ENCODE data around the gene MGAT3. TPM values are rescaled to one million over a fixed set of nuclear protein-coding genes. Genes with fewer than 3 reads are reported as not detected.

MGAT3 gene
- total and polyA plus RNA-seq, 2 donors (not counting 3 experiments of a cell fraction or from before 2014, with no cell fraction given) = not detected

GRCh38 chr22:39490135-39490798, 33.5 kb downstream of the MGAT3 start:
- H3K9ac ChIP-seq (replicated peaks; ENCODE audit: extremely low read depth, insufficient read depth, low read length) = no peak overlapping the region
- DNase-seq (ENCODE audit: low read depth, low spot score) (peak; percentile 60), FAIRE-seq (peak; percentile 99)
- POLR2A ChIA-PET = interaction anchor here (0.8 to 1.2 kb wide), 2 partner anchors 30 to 172 kb away, joined by 3 read pairs; no protein-coding TSS in a partner anchor
- no peak overlapping the region for H3K4me2 ChIP-seq (ENCODE audit: insufficient read depth, low read length)
- dilution Hi-C loops (cut with MboI; ENCODE audit: extremely low pct_ligation_motif_present, low sequenced_read_pairs) = no loop called here
- no peak overlapping the region for H3K4me3 ChIP-seq (replicated peaks in 1 of 3; ENCODE audit: insufficient read depth in 1 of 3, low read depth in 1 of 3, low read length in 3 of 3)
- no peak overlapping the region for H3K27ac ChIP-seq (ENCODE audit: insufficient read depth, low read depth, low read length)
- H3K9me1 ChIP-seq (replicated peaks; ENCODE audit: control insufficient read depth, extremely low read depth, insufficient read depth, low read length) = no peaks in the 10 kb centered on the region
- intact Hi-C loops (cut with micrococcal nuclease) = loop anchor here (10.0 kb wide), 1 partner anchor 145 kb away; the partner anchor contains the start of gene SYNGR1
- no peaks in the 10 kb centered on the region for H3K4me1 ChIP-seq (ENCODE audit: control insufficient read depth, extremely low read depth, insufficient read depth, low read length)
- TF ChIP-seq MAX (IDR thresholded peaks at IDR 0.05; ENCODE audit: insufficient read depth, insufficient read length) (peak; percentile 92), MYC (IDR thresholded peaks at IDR 0.05; ENCODE audit: low read depth, low read length) (no peak)
- H3K79me2 ChIP-seq (ENCODE audit: control insufficient read depth, insufficient read depth, low read length) = no peaks in the 10 kb centered on the region
- no peaks in the 10 kb centered on the region for H3K36me3 ChIP-seq (ENCODE audit: control insufficient read depth in 2 of 2, extremely low read depth in 1 of 2, insufficient read depth in 2 of 2, low read length in 2 of 2)
- H3K27me3 ChIP-seq (ENCODE audit: control insufficient read depth in 2 of 2, insufficient read depth in 2 of 2, low read length in 2 of 2) = no peaks in the 10 kb centered on the region
- no peaks in the 10 kb centered on the region for H3K9me3 ChIP-seq (replicated peaks; ENCODE audit: control insufficient read depth, insufficient read depth, low read length)
- peak overlapping the region; percentile 64 for H2AFZ ChIP-seq (ENCODE audit: low read depth, low read length)
- no peaks in the 10 kb centered on the region for H4K20me1 ChIP-seq (replicated peaks; ENCODE audit: control insufficient read depth, extremely low read depth, insufficient read depth, low read length)
- CTCF ChIA-PET = interaction anchor here (0.5 to 6.7 kb wide), 7 partner anchors 12 to 546 kb away, joined by 3 to 197 read pairs (median 4); partner anchors contain the start of gene RPS19BP1
- no TSS peak for BruUV-seq (replicated peaks)

GRCh38 chr22:39490966-39491680, 34.3 kb downstream of the MGAT3 start:
- Histone ChIP-seq H4K20me1 (replicated peaks; ENCODE audit: control insufficient read depth, extremely low read depth, insufficient read depth, low read length) (no peaks in the 10 kb centered on the region), H3K27ac (ENCODE audit: insufficient read depth, low read depth, low read length) (no peak overlapping the region), H3K27me3 (ENCODE audit: control insufficient read depth in 2 of 2, insufficient read depth in 2 of 2, low read length in 2 of 2) (no peaks in the 10 kb centered on the region), H3K9me1 (replicated peaks; ENCODE audit: control insufficient read depth, extremely low read depth, insufficient read depth, low read length) (no peaks in the 10 kb centered on the region), H3K9me3 (replicated peaks; ENCODE audit: control insufficient read depth, insufficient read depth, low read length) (no peaks in the 10 kb centered on the region), H3K4me3 (replicated peaks in 1 of 3; ENCODE audit: insufficient read depth in 1 of 3, low read depth in 1 of 3, low read length in 3 of 3) (no peak overlapping the region), H3K4me1 (ENCODE audit: control insufficient read depth, extremely low read depth, insufficient read depth, low read length) (no peaks in the 10 kb centered on the region), H3K79me2 (ENCODE audit: control insufficient read depth, insufficient read depth, low read length) (no peaks in the 10 kb centered on the region), H3K4me2 (ENCODE audit: insufficient read depth, low read length) (no peak overlapping the region), H2AFZ (ENCODE audit: low read depth, low read length) (no peak overlapping the region), H3K9ac (replicated peaks; ENCODE audit: extremely low read depth, insufficient read depth, low read length) (no peak overlapping the region), H3K36me3 (ENCODE audit: control insufficient read depth in 2 of 2, extremely low read depth in 1 of 2, insufficient read depth in 2 of 2, low read length in 2 of 2) (no peaks in the 10 kb centered on the region)
- ChIA-PET POLR2A (no interaction called here), CTCF (interaction anchor here (1.4 to 6.7 kb wide), 5 partner anchors 10 to 54 kb away, joined by 4 to 197 read pairs (median 12); partner anchors contain the start of genes MIEF1 and RPS19BP1)
- FAIRE-seq (no peak), DNase-seq (ENCODE audit: low read depth, low spot score) (no peak)
- no peak for TF ChIP-seq POLR2AphosphoS5 (IDR thresholded peaks at IDR 0.05; ENCODE audit: insufficient read depth, low read depth, low read length)
- no peak for TF ChIP-seq CTCF (IDR thresholded peaks at IDR 0.05; ENCODE audit: extremely low read depth in 1 of 2, insufficient read depth in 1 of 2, low read depth in 1 of 2, low read length in 2 of 2)
- no peak for TF ChIP-seq POLR2A (IDR thresholded peaks at IDR 0.05; ENCODE audit: low read depth, low read length)
- TF ChIP-seq MYC (IDR thresholded peaks at IDR 0.05; ENCODE audit: low read depth, low read length) = no peak
- no peak for TF ChIP-seq FOS (IDR thresholded peaks at IDR 0.05; ENCODE audit: borderline replicate concordance, insufficient read depth, low read length)
- no peak for TF ChIP-seq JUN (IDR thresholded peaks at IDR 0.05; ENCODE audit: borderline replicate concordance, insufficient read depth, insufficient read length, low read depth)
- TF ChIP-seq GATA2 (IDR thresholded peaks at IDR 0.05; ENCODE audit: insufficient read depth, insufficient read length, low read depth, low read length) = no peak
- TF ChIP-seq MAX (IDR thresholded peaks at IDR 0.05; ENCODE audit: insufficient read depth, insufficient read length) = no peak
- TF ChIP-seq EZH2 (IDR thresholded peaks at IDR 0.05; ENCODE audit: borderline replicate concordance, low read depth, low read length, severe bottlenecking) = no peak
- dilution Hi-C loops (cut with MboI; ENCODE audit: extremely low pct_ligation_motif_present, low sequenced_read_pairs) (no loop called here), intact Hi-C loops (cut with micrococcal nuclease) (loop anchor here (10.0 kb wide), 1 partner anchor 146 kb away; the partner anchor contains the start of gene SYNGR1)
- BruUV-seq (replicated peaks) = no TSS peak

All from endothelial cell of umbilical vein (primary cell).